A673 (cell line): ENCODE data around the gene SPECC1L.

Source experiments
- EZH2 ChIP-seq: fragments of 200-600 bp; sonication (generic); IDR thresholded peaks from 2 replicates; pipeline ENCODE4 v1.6.1; 2017; ENCODE audit warnings: borderline replicate concordance, low read depth, mild to moderate bottlenecking, mixed read lengths, antibody characterized with exemption, low read length; ENCODE audit not compliant: poor library complexity, severe bottlenecking
- TF ChIP-seq, protein P1 (sequence below): fragments of 300-800, 200-600 bp; sonication (generic); conservative IDR thresholded peaks from 2 replicates; pipeline ENCODE4 v1.5.1; 2017; ENCODE audit warnings: low read depth, mild to moderate bottlenecking, antibody characterized with exemption, low read length, moderate library complexity, mixed read lengths

DNA sequence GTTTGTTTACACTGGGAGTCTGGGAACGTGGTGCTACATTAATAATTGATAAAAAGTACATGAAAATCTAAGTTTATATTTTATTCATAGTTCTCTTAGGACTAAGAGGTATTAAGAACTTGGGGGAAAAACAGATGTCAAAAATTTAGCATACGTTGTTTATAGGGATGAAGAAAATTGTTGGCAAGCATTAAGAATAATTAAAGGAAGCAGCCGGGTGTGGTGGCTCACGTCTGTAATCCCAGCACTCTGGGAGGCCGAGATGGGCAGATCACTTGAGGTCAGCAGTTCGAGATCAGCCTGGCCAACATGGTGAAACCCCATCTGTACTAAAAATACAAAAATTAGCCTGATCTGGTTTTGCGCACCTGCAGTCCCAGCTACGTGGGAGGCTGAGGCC is 96.1 kb downstream of the SPECC1L start:
- TF ChIP-seq, protein P1, sequence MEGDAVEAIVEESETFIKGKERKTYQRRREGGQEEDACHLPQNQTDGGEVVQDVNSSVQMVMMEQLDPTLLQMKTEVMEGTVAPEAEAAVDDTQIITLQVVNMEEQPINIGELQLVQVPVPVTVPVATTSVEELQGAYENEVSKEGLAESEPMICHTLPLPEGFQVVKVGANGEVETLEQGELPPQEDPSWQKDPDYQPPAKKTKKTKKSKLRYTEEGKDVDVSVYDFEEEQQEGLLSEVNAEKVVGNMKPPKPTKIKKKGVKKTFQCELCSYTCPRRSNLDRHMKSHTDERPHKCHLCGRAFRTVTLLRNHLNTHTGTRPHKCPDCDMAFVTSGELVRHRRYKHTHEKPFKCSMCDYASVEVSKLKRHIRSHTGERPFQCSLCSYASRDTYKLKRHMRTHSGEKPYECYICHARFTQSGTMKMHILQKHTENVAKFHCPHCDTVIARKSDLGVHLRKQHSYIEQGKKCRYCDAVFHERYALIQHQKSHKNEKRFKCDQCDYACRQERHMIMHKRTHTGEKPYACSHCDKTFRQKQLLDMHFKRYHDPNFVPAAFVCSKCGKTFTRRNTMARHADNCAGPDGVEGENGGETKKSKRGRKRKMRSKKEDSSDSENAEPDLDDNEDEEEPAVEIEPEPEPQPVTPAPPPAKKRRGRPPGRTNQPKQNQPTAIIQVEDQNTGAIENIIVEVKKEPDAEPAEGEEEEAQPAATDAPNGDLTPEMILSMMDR: no peak
- TF ChIP-seq EZH2: no peak
